K562 (cell line): ENCODE measurements around the gene SCYGR2. TPM values are rescaled to one million over a fixed set of nuclear protein-coding genes. Genes with fewer than 3 reads are reported as not detected.

Source experiments
- ATAC-seq: fragments of 200-7000 bp; cut with Tn5 transposase; 3 replicates; pipeline ENCODE4 v1.9.1; 2020; ENCODE audit warnings: moderate library complexity
- BruUV-seq: library from RNA; stranded (reverse); fragments of 400-500 nt; replicated peaks from 2 replicates; lab custom pipeline; 2021; lab: Mats Ljungman, UMichigan
- CTCF ChIA-PET: fragments of 300-600 bp; formaldehyde crosslinking; extraction: SDS; loops from one replicate; lab custom pipeline; 2021; ENCODE audit warnings: low intra/inter-chr PET ratio; lab: Yijun Ruan, JAX
- POLR2A ChIA-PET: fragments of 300-600, 350-650 bp; sonication (Branson Sonifier 250); formaldehyde crosslinking; extraction: SDS; loops from one replicate; lab custom pipeline; 2021; ENCODE audit warnings: antibody characterized with exemption, inconsistent platforms; lab: Yijun Ruan, JAX
- DNase-seq, 4 experiments: peaks; one replicate each; pipeline versions ENCODE4 v3.0.0 to v3.0.0-alpha.2; 2011 to 2018; ENCODE audit warnings: low spot score in 3 of 4, mixed read lengths in 3 of 4; ENCODE audit errors: extremely low read depth in 1 of 4
- FAIRE-seq: peaks from 2 replicates; lab custom pipeline; 2011; peaks lifted over from hg19 to GRCh38; lab: Jason Lieb, UNC
- H2AFZ ChIP-seq: 2 replicates; pipeline ENCODE4 v1.6.0; 2011; ENCODE audit warnings: low read depth, low read length, control low read depth, inconsistent platforms
- H3K27ac ChIP-seq: fragments of 200-600 bp; 3 replicates; pipeline ENCODE4 v1.8.0; 2011; ENCODE audit warnings: low read depth, mild to moderate bottlenecking, control low read depth, inconsistent platforms, low read length, moderate library complexity, mixed read lengths; ENCODE audit errors: extremely low read depth
- H3K27me3 ChIP-seq, 2 experiments: fragments of 300-600 bp in 1 of 2; 2 replicates in 1 of 2; 3 replicates in 1 of 2; pipeline versions ENCODE4 v1.6.0 to v1.8.0; 2011; ENCODE audit warnings: inconsistent platforms in 2 of 2, low read length in 2 of 2, mild to moderate bottlenecking in 1 of 2, mixed read lengths in 1 of 2, moderate library complexity in 1 of 2; ENCODE audit not compliant: control insufficient read depth in 2 of 2, insufficient read depth in 2 of 2
- H3K36me3 ChIP-seq: fragments of 300-600 bp; 3 replicates; pipeline ENCODE4 v1.8.0; 2011; ENCODE audit warnings: mild to moderate bottlenecking, low read length, inconsistent platforms; ENCODE audit not compliant: control insufficient read depth, insufficient read depth
- H3K4me1 ChIP-seq, 2 experiments: fragments of 200-600 bp in 1 of 2; replicated peaks in 1 of 2; 2 replicates in 1 of 2; 3 replicates in 1 of 2; pipeline versions ENCODE4 v1.5.1 to v1.8.0; 2011; ENCODE audit warnings: inconsistent platforms in 2 of 2, low read length in 2 of 2, mild to moderate bottlenecking in 1 of 2, mixed read lengths in 1 of 2, moderate library complexity in 1 of 2; ENCODE audit not compliant: control insufficient read depth in 2 of 2, insufficient read depth in 2 of 2
- H3K4me2 ChIP-seq: 2 replicates; pipeline ENCODE4 v1.6.1; 2011; ENCODE audit warnings: low read length, control low read depth, inconsistent platforms, mixed read lengths; ENCODE audit not compliant: insufficient read depth
- H3K4me3 ChIP-seq: fragments of 200-600 bp; sonication (generic), shearing (Covaris generic); 2 replicates; pipeline ENCODE4 v1.5.1; 2016; ENCODE audit warnings: control low read depth, inconsistent platforms
- H3K79me2 ChIP-seq: fragments of 200-600 bp; 3 replicates; pipeline ENCODE4 v1.8.0; 2011; ENCODE audit warnings: low read length, inconsistent platforms; ENCODE audit not compliant: control insufficient read depth, insufficient read depth
- H3K9ac ChIP-seq, 2 experiments: 2 replicates each; pipeline versions ENCODE4 v1.6.0 to v1.6.1; 2011; ENCODE audit warnings: low read depth in 2 of 2, low read length in 2 of 2, control low read depth in 1 of 2, inconsistent platforms in 1 of 2, mild to moderate bottlenecking in 1 of 2, mixed read lengths in 1 of 2; ENCODE audit not compliant: insufficient read depth in 1 of 2
- H3K9me1 ChIP-seq: one replicate; pipeline ENCODE4 v1.6.0; 2011; ENCODE audit warnings: inconsistent platforms, mild to moderate bottlenecking, low read length, moderate library complexity; ENCODE audit not compliant: control insufficient read depth, insufficient read depth
- H3K9me3 ChIP-seq: replicated peaks from 2 replicates; pipeline ENCODE4 v1.5.1; 2011; ENCODE audit warnings: low read depth, low read length, inconsistent platforms; ENCODE audit not compliant: control insufficient read depth, insufficient read depth
- H4K20me1 ChIP-seq: replicated peaks from 2 replicates; pipeline ENCODE4 v1.6.1; 2011; ENCODE audit warnings: low read length, inconsistent platforms, mixed read lengths; ENCODE audit not compliant: control insufficient read depth, insufficient read depth
- CBFA2T3 ChIP-seq: fragments of 450-650 bp; IDR thresholded peaks from 2 replicates; pipeline ENCODE4 v1.6.1; 2017
- DACH1 ChIP-seq: fragments of 450-650 bp; IDR thresholded peaks from 2 replicates; pipeline ENCODE4 v1.6.1; 2018; ENCODE audit not compliant: partially characterized antibody
- E2F4 ChIP-seq: sonication (generic); formaldehyde crosslinking; IDR thresholded peaks from 2 replicates; pipeline ENCODE4 v1.8.0; 2022; ENCODE audit warnings: mild to moderate bottlenecking, low read depth, missing genetic modification reagents
- FUS ChIP-seq: fragments of 200-400 bp; formaldehyde crosslinking; optimal IDR thresholded peaks from 2 replicates; pipeline ENCODE3; 2017; ENCODE audit warnings: low read depth, low read length
- LEF1 ChIP-seq: fragments of 450-650 bp; IDR thresholded peaks from 2 replicates; pipeline ENCODE4 v1.6.1; 2016; ENCODE audit warnings: mild to moderate bottlenecking
- MAFK ChIP-seq: IDR thresholded peaks from 2 replicates; pipeline ENCODE4 v1.6.1; 2011; ENCODE audit warnings: low read length, improper control_type of control experiment
- NR2C2 ChIP-seq, 2 experiments: fragments of 200-800 bp in 1 of 2; sonication (Bioruptor generic) in 1 of 2; sonication (generic) in 1 of 2; formaldehyde crosslinking in 1 of 2; IDR thresholded peaks; 2 replicates each; pipeline versions ENCODE4 v1.6.1 to v1.8.0; 2016 to 2022; ENCODE audit warnings: mild to moderate bottlenecking in 1 of 2, missing compliant biosample characterization in 1 of 2, missing genetic modification characterization in 1 of 2, missing genetic modification reagents in 1 of 2
- THRA ChIP-seq: fragments of 450-650 bp; IDR thresholded peaks from 2 replicates; pipeline ENCODE4 v1.6.1; 2017; ENCODE audit warnings: mild to moderate bottlenecking, moderate library complexity
- XRCC3 ChIP-seq: fragments of 450-650 bp; IDR thresholded peaks from 2 replicates; pipeline ENCODE4 v1.6.1; 2017; ENCODE audit warnings: mild to moderate bottlenecking, moderate library complexity
- WGBS: fragments of 100-300 bp; shearing (Covaris generic); methylation state at CpG from one replicate; pipeline ENCODE4 v1.1.6; 2016; ENCODE audit warnings: low coverage, mixed read lengths; ENCODE audit not compliant: insufficient coverage; ENCODE audit errors: missing lambda C conversion rate; 5-methylcytosine and 5-hydroxymethylcytosine counted together
- in situ Hi-C: fragments of 300-500 bp; cut with MboI; formaldehyde crosslinking; loops from 4 replicates; pipeline ENCODE4 v1.15.0; 2018; ENCODE audit warnings: inconsistent platforms, mixed read lengths
- intact Hi-C: fragments of 100-400 bp; cut with micrococcal nuclease; formaldehyde crosslinking; loops from 2 replicates; pipeline ENCODE4 v1.14.2; 2022
- polyA plus RNA-seq, 8 experiments: library from polyadenylated mRNA; depleted of rRNA in 4 of 8; stranded (reverse) in 5 of 8; unstranded in 3 of 8; fragments of >200 nt; fragmentation: Nextera tagmentation in 2 of 8; fragmentation: Illumina TruSeq in 1 of 8; extraction: Ambion mirVana in 2 of 8; extraction: Trizol in 1 of 8; gene quantifications; 2 replicates each; pipeline versions ENCODE4 v1.2.1 to v1.2.3, GENCODE V29; 2011 to 2014; ENCODE audit warnings: inconsistent platforms in 1 of 8, missing spikeins in 1 of 8
- total RNA-seq, 7 experiments: library from RNA; depleted of rRNA in 6 of 7; stranded (reverse); fragments of >200 nt in 6 of 7; fragmentation: Illumina TruSeq in 2 of 7; extraction: Trizol in 2 of 7; gene quantifications; 2 replicates each; pipeline versions ENCODE4 v1.2.1 to v1.2.3, GENCODE V29; 2011 to 2021; ENCODE audit warnings: low replicate concordance in 1 of 7

The SCYGR2 gene
- total and polyA plus RNA-seq, 9 of the 15 experiments (the other 6 are each of a cell fraction or from before 2014, with no cell fraction given): not detected

DNA sequence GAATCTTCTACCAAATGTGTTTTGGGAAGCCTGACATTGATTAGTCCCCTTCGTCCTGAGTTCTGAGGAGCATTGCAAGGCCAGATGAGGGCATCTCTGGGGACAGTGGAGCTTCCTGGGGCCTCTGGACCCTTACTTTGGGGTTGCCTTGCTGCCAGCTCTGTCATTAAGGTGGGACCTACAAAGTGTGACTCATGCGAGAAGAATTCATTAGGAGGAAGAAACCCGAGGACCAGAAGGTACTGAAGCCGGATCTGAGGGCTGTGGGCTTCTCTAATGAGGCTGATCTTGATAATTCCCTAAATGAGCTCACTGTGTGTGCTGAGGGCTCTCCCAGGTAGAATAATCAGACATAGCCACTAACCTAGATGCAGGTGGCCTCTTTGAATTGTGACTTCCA is 695 bp upstream of the SCYGR2 start:
- intact Hi-C loops: no loop called here
- no peaks in the 10 kb centered on the region for H3K9me1 ChIP-seq
- in situ Hi-C loops: no loop called here
- H3K36me3 ChIP-seq: no peaks in the 10 kb centered on the region
- ATAC-seq: no peak
- POLR2A ChIA-PET: interaction anchor here (0.7 kb wide), 1 partner anchor 77 kb away, joined by 3 read pairs; no protein-coding TSS in a partner anchor
- no peaks in the 10 kb centered on the region for H3K4me1 ChIP-seq
- no peak for DNase-seq
- H3K9me3 ChIP-seq: no peaks in the 10 kb centered on the region
- FAIRE-seq: no peak
- TF ChIP-seq FUS (no peak), E2F4 (CRISPR knock-in tag) (no peak), XRCC3 (no peak), DACH1 (no peak), THRA (no peak), CBFA2T3 (no peak), NR2C2 (CRISPR knock-in tag; IDR thresholded peaks at IDR 0.05) (no peak), NR2C2 (tag; IDR thresholded peaks at IDR 0.05) (no peak), LEF1 (no peak), MAFK (no peak)
- TF ChIP-seq, all 486 proteins: peak for 0
- CTCF ChIA-PET: no interaction called here
- no peaks in the 10 kb centered on the region for H4K20me1 ChIP-seq
- no peak overlapping the region for H2AFZ ChIP-seq
- H3K27me3 ChIP-seq: peaks cover 0 to 32% of the 10 kb centered on the region in 2 experiments; a peak in 2 of 5 replicates
- H3K27ac ChIP-seq: no peak overlapping the region
- H3K4me2 ChIP-seq: no peak overlapping the region
- no TSS peak for BruUV-seq
- H3K4me3 ChIP-seq: no peak overlapping the region
- H3K9ac ChIP-seq: no peak overlapping the region
- WGBS: 0% methylated on average over 2 of the region's 4 CpGs
- no peaks in the 10 kb centered on the region for H3K79me2 ChIP-seq
